Peyer's patch (tissue), 4 donors: ENCODE measurements around the gene RAI14.

Experiments used
- CTCF ChIP-seq, 6 experiments: fragments of 450-650 bp in 4 of 6; fragments of 200-600 bp in 2 of 6; sonication (generic) in 1 of 6; IDR thresholded peaks; one replicate each; pipeline ENCODE4 v1.5.1; 2017 to 2019; ENCODE audit warnings: antibody characterized with exemption in 6 of 6, mild to moderate bottlenecking in 3 of 6, moderate library complexity in 1 of 6
- POLR2A ChIP-seq, 2 donors: fragments of 450-650 bp; IDR thresholded peaks; one replicate each; pipeline ENCODE4 v1.5.1; 2017; ENCODE audit warnings: antibody characterized with exemption in 2 of 2, mild to moderate bottlenecking in 2 of 2, moderate library complexity in 2 of 2

- TF ChIP-seq CTCF (IDR thresholded peaks at IDR 0.05) (no peak), POLR2A (IDR thresholded peaks at IDR 0.05) (no peak)
Observed at GRCh38 chr5:34865091-34865490, 209.0 kb downstream of the RAI14 start.
